K562 (cell line): ENCODE data around the gene FBXO27. TPM values are rescaled to one million over a fixed set of nuclear protein-coding genes. Genes with fewer than 3 reads are reported as not detected.

Experiments
- ATAC-seq: fragments of 200-7000 bp; cut with Tn5 transposase; 3 replicates; pipeline ENCODE4 v1.9.1; 2020; ENCODE audit warnings: moderate library complexity
- BruUV-seq: library from RNA; stranded (reverse); fragments of 400-500 nt; replicated peaks from 2 replicates; lab custom pipeline; 2021; lab: Mats Ljungman, UMichigan
- CTCF ChIA-PET: fragments of 300-600 bp; formaldehyde crosslinking; extraction: SDS; loops from one replicate; lab custom pipeline; 2021; ENCODE audit warnings: low intra/inter-chr PET ratio; lab: Yijun Ruan, JAX
- POLR2A ChIA-PET: fragments of 300-600, 350-650 bp; sonication (Branson Sonifier 250); formaldehyde crosslinking; extraction: SDS; loops from one replicate; lab custom pipeline; 2021; ENCODE audit warnings: antibody characterized with exemption, inconsistent platforms; lab: Yijun Ruan, JAX
- DNase-seq, 4 experiments: peaks; one replicate each; pipeline versions ENCODE4 v3.0.0 to v3.0.0-alpha.2; 2011 to 2018; ENCODE audit warnings: low spot score in 3 of 4, mixed read lengths in 3 of 4; ENCODE audit errors: extremely low read depth in 1 of 4
- FAIRE-seq: peaks from 2 replicates; lab custom pipeline; 2011; peaks lifted over from hg19 to GRCh38; lab: Jason Lieb, UNC
- H2AFZ ChIP-seq: 2 replicates; pipeline ENCODE4 v1.6.0; 2011; ENCODE audit warnings: low read depth, low read length, control low read depth, inconsistent platforms
- H3K27ac ChIP-seq: fragments of 200-600 bp; 3 replicates; pipeline ENCODE4 v1.8.0; 2011; ENCODE audit warnings: low read depth, mild to moderate bottlenecking, control low read depth, inconsistent platforms, low read length, moderate library complexity, mixed read lengths; ENCODE audit errors: extremely low read depth
- H3K27me3 ChIP-seq, 2 experiments: fragments of 300-600 bp in 1 of 2; 2 replicates in 1 of 2; 3 replicates in 1 of 2; pipeline versions ENCODE4 v1.6.0 to v1.8.0; 2011; ENCODE audit warnings: inconsistent platforms in 2 of 2, low read length in 2 of 2, mild to moderate bottlenecking in 1 of 2, mixed read lengths in 1 of 2, moderate library complexity in 1 of 2; ENCODE audit not compliant: control insufficient read depth in 2 of 2, insufficient read depth in 2 of 2
- H3K36me3 ChIP-seq: fragments of 300-600 bp; 3 replicates; pipeline ENCODE4 v1.8.0; 2011; ENCODE audit warnings: mild to moderate bottlenecking, low read length, inconsistent platforms; ENCODE audit not compliant: control insufficient read depth, insufficient read depth
- H3K4me1 ChIP-seq, 2 experiments: fragments of 200-600 bp in 1 of 2; replicated peaks in 1 of 2; 2 replicates in 1 of 2; 3 replicates in 1 of 2; pipeline versions ENCODE4 v1.5.1 to v1.8.0; 2011; ENCODE audit warnings: inconsistent platforms in 2 of 2, low read length in 2 of 2, mild to moderate bottlenecking in 1 of 2, mixed read lengths in 1 of 2, moderate library complexity in 1 of 2; ENCODE audit not compliant: control insufficient read depth in 2 of 2, insufficient read depth in 2 of 2
- H3K4me2 ChIP-seq: 2 replicates; pipeline ENCODE4 v1.6.1; 2011; ENCODE audit warnings: low read length, control low read depth, inconsistent platforms, mixed read lengths; ENCODE audit not compliant: insufficient read depth
- H3K4me3 ChIP-seq: fragments of 200-600 bp; sonication (generic), shearing (Covaris generic); 2 replicates; pipeline ENCODE4 v1.5.1; 2016; ENCODE audit warnings: control low read depth, inconsistent platforms
- H3K79me2 ChIP-seq: fragments of 200-600 bp; 3 replicates; pipeline ENCODE4 v1.8.0; 2011; ENCODE audit warnings: low read length, inconsistent platforms; ENCODE audit not compliant: control insufficient read depth, insufficient read depth
- H3K9ac ChIP-seq, 2 experiments: 2 replicates each; pipeline versions ENCODE4 v1.6.0 to v1.6.1; 2011; ENCODE audit warnings: low read depth in 2 of 2, low read length in 2 of 2, control low read depth in 1 of 2, inconsistent platforms in 1 of 2, mild to moderate bottlenecking in 1 of 2, mixed read lengths in 1 of 2; ENCODE audit not compliant: insufficient read depth in 1 of 2
- H3K9me1 ChIP-seq: one replicate; pipeline ENCODE4 v1.6.0; 2011; ENCODE audit warnings: inconsistent platforms, mild to moderate bottlenecking, low read length, moderate library complexity; ENCODE audit not compliant: control insufficient read depth, insufficient read depth
- H3K9me3 ChIP-seq: replicated peaks from 2 replicates; pipeline ENCODE4 v1.5.1; 2011; ENCODE audit warnings: low read depth, low read length, inconsistent platforms; ENCODE audit not compliant: control insufficient read depth, insufficient read depth
- H4K20me1 ChIP-seq: replicated peaks from 2 replicates; pipeline ENCODE4 v1.6.1; 2011; ENCODE audit warnings: low read length, inconsistent platforms, mixed read lengths; ENCODE audit not compliant: control insufficient read depth, insufficient read depth
- BHLHE40 ChIP-seq: IDR thresholded peaks from 2 replicates; pipeline ENCODE4 v1.6.1; 2011; ENCODE audit warnings: low read length, improper control_type of control experiment
- MTA3 ChIP-seq: fragments of 450-650 bp; formaldehyde crosslinking; IDR thresholded peaks from 2 replicates; pipeline ENCODE4 v1.6.1; 2017; ENCODE audit warnings: mild to moderate bottlenecking, borderline replicate concordance
- NFYB ChIP-seq: IDR thresholded peaks from 2 replicates; pipeline ENCODE4 v1.6.1; 2011; ENCODE audit warnings: mild to moderate bottlenecking, moderate library complexity; ENCODE audit not compliant: insufficient read length; ENCODE audit errors: extremely low read depth
- NR3C1 ChIP-seq: sonication (generic); formaldehyde crosslinking; IDR thresholded peaks from 2 replicates; pipeline ENCODE4 v1.8.1; 2022; ENCODE audit warnings: missing genetic modification reagents
- POLR2AphosphoS5 ChIP-seq: IDR thresholded peaks from 2 replicates; pipeline ENCODE4 v1.6.1; 2011; ENCODE audit warnings: mild to moderate bottlenecking, low read depth, low read length, moderate library complexity; ENCODE audit not compliant: control insufficient read depth, insufficient read depth
- ZNF133 ChIP-seq: fragments of 250-450 bp; sonication (Bioruptor Pico); IDR thresholded peaks from 2 replicates; pipeline ENCODE4 v1.4.0; 2020; ENCODE audit warnings: mild to moderate bottlenecking
- ZNF407 ChIP-seq: fragments of 450-650 bp; IDR thresholded peaks from 2 replicates; pipeline ENCODE4 v1.6.1; 2016; ENCODE audit warnings: low read depth
- ZNF696 ChIP-seq: fragments of 250-450 bp; sonication (Bioruptor Pico); conservative IDR thresholded peaks from 2 replicates; pipeline ENCODE4 v1.4.0; 2020; ENCODE audit warnings: mild to moderate bottlenecking, moderate library complexity
- WGBS: fragments of 100-300 bp; shearing (Covaris generic); methylation state at CpG from one replicate; pipeline ENCODE4 v1.1.6; 2016; ENCODE audit warnings: low coverage, mixed read lengths; ENCODE audit not compliant: insufficient coverage; ENCODE audit errors: missing lambda C conversion rate; 5-methylcytosine and 5-hydroxymethylcytosine counted together
- in situ Hi-C: fragments of 300-500 bp; cut with MboI; formaldehyde crosslinking; loops from 4 replicates; pipeline ENCODE4 v1.15.0; 2018; ENCODE audit warnings: inconsistent platforms, mixed read lengths
- intact Hi-C: fragments of 100-400 bp; cut with micrococcal nuclease; formaldehyde crosslinking; loops from 2 replicates; pipeline ENCODE4 v1.14.2; 2022
- polyA plus RNA-seq, 8 experiments: library from polyadenylated mRNA; depleted of rRNA in 4 of 8; stranded (reverse) in 5 of 8; unstranded in 3 of 8; fragments of >200 nt; fragmentation: Nextera tagmentation in 2 of 8; fragmentation: Illumina TruSeq in 1 of 8; extraction: Ambion mirVana in 2 of 8; extraction: Trizol in 1 of 8; gene quantifications; 2 replicates each; pipeline versions ENCODE4 v1.2.1 to v1.2.3, GENCODE V29; 2011 to 2014; ENCODE audit warnings: inconsistent platforms in 1 of 8, missing spikeins in 1 of 8
- total RNA-seq, 7 experiments: library from RNA; depleted of rRNA in 6 of 7; stranded (reverse); fragments of >200 nt in 6 of 7; fragmentation: Illumina TruSeq in 2 of 7; extraction: Trizol in 2 of 7; gene quantifications; 2 replicates each; pipeline versions ENCODE4 v1.2.1 to v1.2.3, GENCODE V29; 2011 to 2021; ENCODE audit warnings: low replicate concordance in 1 of 7

The FBXO27 gene
- total and polyA plus RNA-seq, 9 of the 15 experiments (the other 6 are each of a cell fraction or from before 2014, with no cell fraction given) = 1.8 to 11.0 (median 6.3) TPM

- Histone ChIP-seq H3K4me2 (no peak overlapping the region), H3K27me3 (peaks cover 3 to 18% of the 10 kb centered on the region in 2 experiments; a peak in 3 of 5 replicates), H2AFZ (no peak overlapping the region), H3K4me3 (no peak overlapping the region), H3K9ac (no peak overlapping the region), H3K9me3 (0 out of 2 replicates have a peak, but pooled peaks cover 2% of the 10 kb centered on the region), H3K9me1 (peaks cover 3% of the 10 kb centered on the region), H3K4me1 (peaks cover 8 to 10% of the 10 kb centered on the region in 2 experiments; a peak in 3 of 5 replicates), H3K79me2 (no peaks in the 10 kb centered on the region), H4K20me1 (no peaks in the 10 kb centered on the region), H3K36me3 (no peaks in the 10 kb centered on the region), H3K27ac (no peak overlapping the region)
- no peak for FAIRE-seq
- POLR2A ChIA-PET = interaction anchor here (0.6 to 0.7 kb wide), 2 partner anchors 8 to 411 kb away, joined by 3 read pairs; no protein-coding TSS in a partner anchor
- 8% methylated on average over 3 of the region's 4 CpGs for WGBS
- ATAC-seq = no peak
- BruUV-seq = no TSS peak
- TF ChIP-seq BHLHE40 (no peak), ZNF696 (CRISPR knock-in tag) (no peak), ZNF133 (no peak)
- no peak for DNase-seq
- CTCF ChIA-PET = no interaction called here
- in situ Hi-C loops = no loop called here
- intact Hi-C loops = no loop called here
These were observed 11.3 kb downstream of the FBXO27 start for GRCh38 chr19:39021063-39021462.

DNA sequence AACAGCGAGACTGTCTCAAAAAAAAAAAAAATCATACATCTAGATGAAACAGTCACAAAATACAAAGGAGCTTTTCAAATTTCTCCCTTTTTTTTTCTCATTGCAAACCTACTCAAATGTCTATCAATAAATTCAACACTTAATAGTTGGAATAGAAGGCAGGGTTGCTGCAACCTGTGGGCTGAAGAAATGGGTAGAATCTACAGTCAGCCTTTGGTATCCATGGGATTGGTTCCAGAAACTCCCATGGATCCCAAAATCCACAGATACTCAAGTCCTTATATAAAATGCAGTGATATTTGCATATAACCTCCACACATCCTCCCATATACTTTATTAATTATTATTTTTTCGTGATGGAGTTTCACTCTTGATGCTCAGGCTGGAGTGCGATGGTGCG is 14.7 kb downstream of the FBXO27 start:
- no peaks in the 10 kb centered on the region for H4K20me1 ChIP-seq
- in situ Hi-C loops = no loop called here
- DNase-seq (no peak), FAIRE-seq (no peak), ATAC-seq (no peak)
- no TSS peak for BruUV-seq
- H3K4me2 ChIP-seq = no peak overlapping the region
- no peak overlapping the region for H3K27ac ChIP-seq
- H3K9me1 ChIP-seq = no peaks in the 10 kb centered on the region
- no peak overlapping the region for H3K9ac ChIP-seq
- ChIA-PET POLR2A (no interaction called here), CTCF (no interaction called here)
- H2AFZ ChIP-seq = no peak overlapping the region
- 26% methylated on average over 4 of the region's 4 CpGs for WGBS
- no peaks in the 10 kb centered on the region for H3K79me2 ChIP-seq
- no peaks in the 10 kb centered on the region for H3K9me3 ChIP-seq
- H3K4me3 ChIP-seq = no peak overlapping the region
- H3K36me3 ChIP-seq = no peaks in the 10 kb centered on the region
- no peaks in the 10 kb centered on the region for H3K4me1 ChIP-seq
- intact Hi-C loops = no loop called here
- H3K27me3 ChIP-seq = peaks cover 4 to 33% of the 10 kb centered on the region in 2 experiments; a peak in 4 of 5 replicates
- TF ChIP-seq POLR2AphosphoS5 (no peak), ZNF407 (no peak), NR3C1 (no peak), NFYB (no peak), MTA3 (no peak)
